ENCODE data around the gene DCBLD2.

Gene DCBLD2

DNA sequence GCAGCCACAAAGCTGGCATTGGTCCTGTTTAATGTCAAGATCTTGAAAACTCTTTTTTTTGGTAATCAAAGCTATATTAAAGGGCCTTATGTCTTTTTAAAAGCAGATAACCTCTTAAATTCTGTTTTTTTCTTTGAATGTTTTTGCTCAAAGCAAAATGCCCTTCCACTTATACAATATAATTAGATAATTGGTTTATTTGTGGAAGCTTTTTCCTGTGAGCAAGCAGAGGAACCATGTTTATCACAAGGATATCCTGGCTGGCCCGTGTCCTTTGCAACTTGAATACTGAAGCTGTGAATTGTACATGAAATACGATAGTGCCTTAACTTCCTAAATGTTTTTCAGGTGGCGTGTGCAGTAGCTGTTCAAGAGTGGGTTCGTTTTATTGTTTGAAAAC is 135.8 kb downstream of the DCBLD2 start:
- no peak for DNase-seq

- DNase-seq: no peak
Observed at GRCh38 chr3:98764472-98764884, 137.0 kb downstream of the DCBLD2 start.

GRCh38 chr3:98763819-98764418 is 137.6 kb downstream of the DCBLD2 start:
- DNase-seq: no peak

DNA sequence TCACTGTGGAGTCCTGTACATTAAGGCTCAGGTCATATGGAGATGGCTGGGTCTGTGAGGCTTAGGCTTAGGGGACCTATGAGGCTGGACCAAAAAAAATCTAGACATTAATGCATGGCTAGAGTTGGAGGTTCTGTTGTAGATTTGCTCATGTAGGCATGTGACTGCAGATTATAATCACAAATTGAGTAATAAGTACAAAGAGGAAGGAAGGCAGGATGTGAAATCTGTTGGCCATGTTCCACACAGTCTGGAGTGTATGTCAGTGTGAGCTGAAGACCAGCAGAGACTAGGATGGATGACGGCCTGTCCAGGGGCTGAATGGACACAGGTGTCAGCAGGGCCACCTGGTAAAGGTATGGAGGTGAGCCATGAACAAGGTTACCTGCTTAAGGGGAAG is 138.4 kb downstream of the DCBLD2 start, which contains the start of gene ST3GAL6:
Gene ST3GAL6, plus strand, starts transcription at position 265 of the 400 bp plus-strand sequence. CDS start 5,101 bp downstream, outside the sequence.
- DNase-seq: peak; percentile 3 to 29

DNA sequence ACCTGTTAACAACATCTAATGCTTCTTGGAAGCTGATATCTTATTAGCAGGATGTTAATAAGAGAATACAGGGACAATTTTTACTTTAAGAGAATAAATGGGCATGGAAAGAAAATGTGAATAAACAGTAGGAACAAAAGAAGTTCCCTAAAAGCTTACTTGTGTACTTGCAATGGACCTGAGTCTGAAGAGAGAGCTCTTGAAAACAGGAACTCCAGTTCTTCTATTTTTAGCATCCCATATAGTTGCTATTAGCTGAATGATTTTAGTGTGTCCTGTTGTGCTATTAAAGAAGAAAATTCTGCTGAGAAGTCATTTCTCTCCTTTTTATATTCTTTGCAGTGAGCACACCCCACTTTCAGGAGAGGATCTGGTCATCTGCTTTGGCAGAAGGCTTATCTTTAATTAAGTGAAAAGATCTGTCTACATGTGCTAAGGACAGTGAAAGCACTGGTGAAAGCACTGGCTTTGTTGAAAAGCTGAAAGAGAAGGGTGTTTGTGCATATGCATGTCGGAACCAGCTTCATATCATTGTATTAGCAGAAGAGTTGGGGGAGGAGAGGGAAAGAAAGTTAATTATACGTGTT is 139.8 kb downstream of the DCBLD2 start:
- no peak for DNase-seq

DNA sequence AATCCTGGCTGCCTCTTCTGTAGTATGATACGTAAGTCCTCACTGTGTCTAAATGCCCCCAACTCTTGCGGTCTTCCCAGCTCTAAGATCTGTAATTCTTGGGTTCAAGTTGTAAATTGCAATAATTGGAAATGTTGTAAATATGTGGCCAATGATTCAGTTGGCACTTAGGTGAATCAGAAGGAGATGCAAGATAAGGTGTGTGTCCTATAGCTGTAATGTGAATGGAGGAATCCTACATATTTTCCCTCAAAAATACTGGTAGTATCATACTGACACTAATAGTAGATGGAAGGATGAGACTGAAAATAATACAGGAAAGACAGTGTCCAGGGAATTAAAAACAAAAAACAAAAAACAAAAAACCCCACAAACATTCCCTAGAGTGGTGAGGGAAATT is 141.9 kb downstream of the DCBLD2 start:
- no peak for DNase-seq

DNA sequence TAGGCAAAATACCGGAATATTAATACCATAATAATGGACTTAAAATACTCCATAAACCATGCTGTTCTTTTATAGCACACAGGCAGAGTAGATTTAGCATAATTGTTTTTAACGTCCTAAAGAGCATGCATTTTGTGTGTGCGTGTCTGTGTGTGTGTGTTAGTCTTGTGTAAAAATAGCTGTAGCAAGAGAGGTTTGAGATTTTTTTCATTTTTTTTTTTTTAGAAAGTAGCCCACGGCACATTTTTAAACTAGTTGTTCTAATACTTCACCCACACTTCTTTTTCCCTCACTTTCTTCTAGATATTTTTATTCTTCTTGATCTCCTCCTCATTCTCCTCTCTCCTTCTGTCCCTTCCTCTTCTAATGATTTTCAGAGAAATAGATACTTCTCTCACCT is 145.9 kb downstream of the DCBLD2 start:
- DNase-seq: no peak

DNA sequence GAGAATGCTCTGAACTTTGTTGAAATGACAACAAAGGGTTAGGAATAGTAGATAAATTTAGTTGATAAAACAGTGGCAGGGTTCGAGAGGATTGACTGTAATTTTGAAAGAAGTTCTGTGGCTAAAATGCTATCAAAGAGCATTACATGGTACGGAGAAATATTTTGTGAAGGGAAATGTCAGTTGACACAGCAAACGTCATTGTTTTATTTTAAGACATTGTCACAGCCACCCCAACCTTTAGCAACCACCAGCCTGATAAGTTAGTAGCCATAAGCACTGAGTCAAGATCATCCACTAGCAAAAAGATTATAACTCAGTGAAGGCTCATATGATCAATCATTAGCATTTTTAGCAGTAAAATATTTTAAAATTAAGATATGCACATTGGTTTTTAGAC is 147.0 kb downstream of the DCBLD2 start:
- no peak for DNase-seq

- no peak for DNase-seq
Observed at GRCh38 chr3:98750276-98750919, 151.1 kb downstream of the DCBLD2 start.

- DNase-seq: no peak
Observed at GRCh38 chr3:98746882-98747281, 154.6 kb downstream of the DCBLD2 start.

DNA sequence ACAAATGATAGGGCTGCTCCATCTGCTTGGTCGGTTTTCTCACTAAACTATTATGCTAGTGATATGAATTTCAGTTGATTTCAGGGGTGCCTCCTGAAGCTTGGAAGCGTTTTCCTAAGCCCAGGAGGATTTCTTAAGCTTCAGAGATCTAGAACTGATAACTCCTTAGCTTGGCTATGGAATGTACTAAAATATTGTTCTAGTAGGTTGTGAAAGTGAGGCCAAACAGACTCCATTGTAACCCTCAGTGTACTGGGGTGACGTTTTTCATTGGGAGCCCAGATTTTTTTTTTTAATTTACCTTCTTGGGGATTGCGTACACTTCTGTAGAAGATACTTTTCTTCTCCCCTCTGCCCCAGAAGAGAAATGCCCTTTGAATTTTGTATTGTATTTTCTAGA is 155.4 kb downstream of the DCBLD2 start:
- DNase-seq: no peak

Measured in CD4-positive, alpha-beta T cell treated with Interleukin-4 for 1 hour (primary cell).